IMR-90 (cell line): ENCODE results near the gene P2RX3. TPM values are rescaled to one million over a fixed set of nuclear protein-coding genes. Genes with fewer than 3 reads are reported as not detected.

Experiments
- ATAC-seq: fragments of 200-7000 bp; cut with Tn5 transposase; 2 replicates; pipeline ENCODE4 v1.9.1; 2020; ENCODE audit warnings: low read depth, mild to moderate bottlenecking, moderate library complexity
- BruUV-seq: library from RNA; stranded (reverse); fragments of 400-500 nt; replicated peaks from 2 replicates; lab custom pipeline; 2021; lab: Mats Ljungman, UMichigan
- CTCF ChIA-PET: fragments of 300-600 bp; formaldehyde crosslinking; extraction: SDS; loops from one replicate; lab custom pipeline; 2021; ENCODE audit warnings: antibody characterized with exemption; lab: Yijun Ruan, JAX
- POLR2A ChIA-PET: fragments of 300-600 bp; sonication (Branson Sonifier 250); formaldehyde crosslinking; loops from one replicate; lab custom pipeline; 2022; ENCODE audit warnings: antibody characterized with exemption; ENCODE audit not compliant: unreplicated experiment; lab: Charles Lee
- DNase-seq: peaks from one replicate; pipeline ENCODE4 v3.0.0; 2013
- H2AFZ ChIP-seq: replicated peaks from 2 replicates; pipeline ENCODE3; 2013; ENCODE audit warnings: low read length, mild to moderate bottlenecking; ENCODE audit not compliant: poor library complexity
- H2AK5ac ChIP-seq: 2 replicates; pipeline ENCODE4 v1.6.1; 2013; ENCODE audit warnings: low read depth, low read length, inconsistent platforms
- H2AK9ac ChIP-seq: replicated peaks from 2 replicates; pipeline ENCODE3; 2013; ENCODE audit warnings: mild to moderate bottlenecking, low read depth, low read length, moderate library complexity; ENCODE audit not compliant: poor library complexity
- H2BK120ac ChIP-seq: 2 replicates; pipeline ENCODE4 v1.6.1; 2013; ENCODE audit warnings: low read depth, low read length, inconsistent platforms
- H2BK15ac ChIP-seq: 3 replicates; pipeline ENCODE4 v1.6.1; 2013; ENCODE audit warnings: low read depth, low read length, inconsistent platforms
- H2BK20ac ChIP-seq: 2 replicates; pipeline ENCODE4 v1.6.1; 2013; ENCODE audit warnings: low read depth, mild to moderate bottlenecking, inconsistent platforms, low read length, moderate library complexity
- H2BK5ac ChIP-seq: 2 replicates; pipeline ENCODE4 v1.6.1; 2013; ENCODE audit warnings: mild to moderate bottlenecking, low read depth, low read length, inconsistent platforms; ENCODE audit not compliant: poor library complexity, severe bottlenecking
- H3K14ac ChIP-seq: replicated peaks from 2 replicates; pipeline ENCODE4 v1.6.1; 2013; ENCODE audit warnings: low read depth, low read length, inconsistent platforms
- H3K18ac ChIP-seq: 2 replicates; pipeline ENCODE4 v1.6.1; 2013; ENCODE audit warnings: low read depth, low read length, control low read depth
- H3K23ac ChIP-seq: 2 replicates; pipeline ENCODE4 v1.6.1; 2013; ENCODE audit warnings: low read depth, low read length, inconsistent platforms
- H3K27ac ChIP-seq: 2 replicates; pipeline ENCODE4 v1.5.1; 2013; ENCODE audit warnings: mild to moderate bottlenecking, control low read depth, low read length; ENCODE audit not compliant: insufficient read depth
- H3K27me3 ChIP-seq: 2 replicates; pipeline ENCODE4 v1.6.1; 2013; ENCODE audit warnings: low read length; ENCODE audit not compliant: control insufficient read depth, insufficient read depth
- H3K36me3 ChIP-seq: 2 replicates; pipeline ENCODE4 v1.6.1; 2013; ENCODE audit warnings: low read length, mixed read lengths; ENCODE audit not compliant: control insufficient read depth, insufficient read depth
- H3K4ac ChIP-seq: 2 replicates; pipeline ENCODE4 v1.6.1; 2013; ENCODE audit warnings: low read depth, low read length, inconsistent platforms
- H3K4me1 ChIP-seq: 2 replicates; pipeline ENCODE4 v1.6.1; 2013; ENCODE audit warnings: low read length, mixed read lengths; ENCODE audit not compliant: control insufficient read depth, insufficient read depth
- H3K4me2 ChIP-seq: 2 replicates; pipeline ENCODE4 v1.6.1; 2013; ENCODE audit warnings: low read depth, mild to moderate bottlenecking, control low read depth, low read length, moderate library complexity
- H3K4me3 ChIP-seq: 2 replicates; pipeline ENCODE4 v1.5.1; 2013; ENCODE audit warnings: low read depth, mild to moderate bottlenecking, control low read depth, low read length, moderate library complexity; ENCODE audit not compliant: insufficient read depth
- H3K56ac ChIP-seq: 2 replicates; pipeline ENCODE4 v1.6.1; 2013; ENCODE audit warnings: low read length, inconsistent platforms; ENCODE audit not compliant: insufficient read depth; ENCODE audit errors: extremely low read depth
- H3K79me1 ChIP-seq, 2 experiments: 2 replicates each; pipeline ENCODE4 v1.6.1; 2013; ENCODE audit warnings: low read length in 2 of 2, inconsistent platforms in 1 of 2, low read depth in 1 of 2
- H3K9ac ChIP-seq: 2 replicates; pipeline ENCODE4 v1.6.1; 2013; ENCODE audit warnings: low read depth, low read length, control low read depth
- H3K9me1 ChIP-seq: 2 replicates; pipeline ENCODE4 v1.6.1; 2013; ENCODE audit warnings: low read length, inconsistent platforms; ENCODE audit not compliant: insufficient read depth
- H3K9me3 ChIP-seq: 2 replicates; pipeline ENCODE4 v1.6.1; 2013; ENCODE audit warnings: low read length; ENCODE audit not compliant: control insufficient read depth, insufficient read depth
- H4K20me1 ChIP-seq: 2 replicates; pipeline ENCODE4 v1.6.1; 2013; ENCODE audit warnings: low read length, inconsistent platforms; ENCODE audit not compliant: insufficient read depth
- H4K5ac ChIP-seq: 2 replicates; pipeline ENCODE4 v1.6.1; 2013; ENCODE audit warnings: mild to moderate bottlenecking, low read depth, low read length, control low read depth
- H4K8ac ChIP-seq, 2 experiments: 2 replicates each; pipeline ENCODE4 v1.6.1; 2013; ENCODE audit warnings: low read depth in 2 of 2, low read length in 2 of 2, control low read depth in 1 of 2, inconsistent platforms in 1 of 2
- H4K91ac ChIP-seq: 2 replicates; pipeline ENCODE4 v1.6.1; 2013; ENCODE audit warnings: low read depth, low read length, inconsistent platforms; ENCODE audit not compliant: insufficient read depth
- CEBPB ChIP-seq: IDR thresholded peaks from 2 replicates; pipeline ENCODE4 v1.6.1; 2012; ENCODE audit warnings: low read depth, low read length, improper control_type of control experiment
- CHD1 ChIP-seq: IDR thresholded peaks from 2 replicates; pipeline ENCODE4 v1.6.1; 2012; ENCODE audit warnings: low read depth, low read length, improper control_type of control experiment
- ELK1 ChIP-seq: fragments of 150-350 bp; IDR thresholded peaks from 2 replicates; pipeline ENCODE4 v1.6.1; 2016; ENCODE audit warnings: low read depth, mild to moderate bottlenecking, low read length, moderate library complexity, borderline replicate concordance
- FOS ChIP-seq: fragments of 150-350 bp; IDR thresholded peaks from 2 replicates; pipeline ENCODE4 v1.6.1; 2016; ENCODE audit warnings: low read depth, low read length
- NFE2L2 ChIP-seq: fragments of 150-350 bp; IDR thresholded peaks from 2 replicates; pipeline ENCODE4 v1.6.1; 2016; ENCODE audit warnings: low read depth, mild to moderate bottlenecking, low read length
- POLR2A ChIP-seq: IDR thresholded peaks from 2 replicates; pipeline ENCODE4 v1.6.1; 2012; ENCODE audit warnings: mild to moderate bottlenecking, low read depth, low read length
- RAD21 ChIP-seq: IDR thresholded peaks from 2 replicates; pipeline ENCODE4 v1.6.1; 2012; ENCODE audit warnings: low read length, improper control_type of control experiment
- RCOR1 ChIP-seq: IDR thresholded peaks from 2 replicates; pipeline ENCODE4 v1.6.1; 2012; ENCODE audit warnings: mild to moderate bottlenecking, low read length, improper control_type of control experiment; ENCODE audit not compliant: insufficient replicate concordance
- WGBS, 2 experiments: methylation state at CpG; one replicate each; pipeline versions ENCODE4 v1.1.5 to v1.1.7; 2013; ENCODE audit warnings: missing lambda C conversion rate in 2 of 2; ENCODE audit not compliant: insufficient read length in 1 of 2; ENCODE audit errors: extremely low coverage in 2 of 2; 5-methylcytosine and 5-hydroxymethylcytosine counted together
- dilution Hi-C: fragments of 300-500 bp; cut with HindIII; formaldehyde crosslinking; loops from one replicate; pipeline ENCODE4 v1.14.3; 2018; ENCODE audit warnings: low sequenced_read_pairs; ENCODE audit not compliant: unreplicated experiment
- in situ Hi-C: fragments of 300-500 bp; cut with MboI; formaldehyde crosslinking; loops from 3 replicates; pipeline ENCODE4 v1.14.3; 2019; ENCODE audit warnings: low sequenced_read_pairs, inconsistent platforms, mixed read lengths
- intact Hi-C: fragments of 100-400 bp; cut with micrococcal nuclease; formaldehyde crosslinking; loops from 2 replicates; pipeline ENCODE4 v1.10.0; 2022
- polyA plus RNA-seq, 3 experiments: library from polyadenylated mRNA; depleted of rRNA; stranded (reverse); fragments of >200 nt; gene quantifications; 2 replicates each; pipeline ENCODE4 v1.2.3, GENCODE V29; 2012; ENCODE audit warnings: low replicate concordance in 1 of 3
- total RNA-seq: library from RNA; depleted of rRNA; stranded (reverse); fragments of >200 nt; gene quantifications from 2 replicates; pipeline ENCODE4 v1.2.3, GENCODE V29; 2012
- TF ChIP-seq, protein P1 (sequence below): conservative IDR thresholded peaks from 2 replicates; pipeline ENCODE4 v1.5.1; 2012; ENCODE audit warnings: mild to moderate bottlenecking, low read depth, low read length, improper control_type of control experiment

The P2RX3 gene
- total and polyA plus RNA-seq, 2 of the 4 experiments (the other 2 are of a cell fraction): not detected

GRCh38 chr11:57399972-57400578, 61.9 kb downstream of the P2RX3 start:
- H3K36me3 ChIP-seq: no peaks in the 10 kb centered on the region
- H3K4me2 ChIP-seq: no peak overlapping the region
- no peaks in the 10 kb centered on the region; the same call in 1 of the 2 replicates for H4K20me1 ChIP-seq
- H2AK5ac ChIP-seq: no peak overlapping the region
- H3K23ac ChIP-seq: no peak overlapping the region
- no peak overlapping the region for H3K9ac ChIP-seq
- no peak overlapping the region for H3K27ac ChIP-seq
- ChIA-PET POLR2A (no interaction called here), CTCF (no interaction called here)
- no peak overlapping the region for H3K18ac ChIP-seq
- BruUV-seq: no TSS peak
- no peaks in the 10 kb centered on the region for H3K9me3 ChIP-seq
- dilution Hi-C loops: no loop called here
- WGBS, 2 experiments: no CpG with 5 or more reads among the region's 4 CpGs
- no peak overlapping the region for H3K14ac ChIP-seq
- H3K4me3 ChIP-seq: no peak overlapping the region
- ATAC-seq: no peak
- no peak overlapping the region for H4K8ac ChIP-seq
- H4K5ac ChIP-seq: no peak overlapping the region
- H3K56ac ChIP-seq: no peak overlapping the region
- in situ Hi-C loops: no loop called here
- H2BK5ac ChIP-seq: no peak overlapping the region
- H2BK15ac ChIP-seq: no peak overlapping the region
- no peak overlapping the region for H2AK9ac ChIP-seq
- H3K27me3 ChIP-seq: peaks cover 44% of the 10 kb centered on the region
- no peak overlapping the region for H3K4ac ChIP-seq
- H2AFZ ChIP-seq: no peak overlapping the region
- H2BK20ac ChIP-seq: no peak overlapping the region
- TF ChIP-seq NFE2L2: no peak
- no peak for TF ChIP-seq RAD21
- no peak for TF ChIP-seq CEBPB
- TF ChIP-seq RCOR1: no peak
- TF ChIP-seq POLR2A: no peak
- TF ChIP-seq FOS: no peak
- TF ChIP-seq, protein P1, sequence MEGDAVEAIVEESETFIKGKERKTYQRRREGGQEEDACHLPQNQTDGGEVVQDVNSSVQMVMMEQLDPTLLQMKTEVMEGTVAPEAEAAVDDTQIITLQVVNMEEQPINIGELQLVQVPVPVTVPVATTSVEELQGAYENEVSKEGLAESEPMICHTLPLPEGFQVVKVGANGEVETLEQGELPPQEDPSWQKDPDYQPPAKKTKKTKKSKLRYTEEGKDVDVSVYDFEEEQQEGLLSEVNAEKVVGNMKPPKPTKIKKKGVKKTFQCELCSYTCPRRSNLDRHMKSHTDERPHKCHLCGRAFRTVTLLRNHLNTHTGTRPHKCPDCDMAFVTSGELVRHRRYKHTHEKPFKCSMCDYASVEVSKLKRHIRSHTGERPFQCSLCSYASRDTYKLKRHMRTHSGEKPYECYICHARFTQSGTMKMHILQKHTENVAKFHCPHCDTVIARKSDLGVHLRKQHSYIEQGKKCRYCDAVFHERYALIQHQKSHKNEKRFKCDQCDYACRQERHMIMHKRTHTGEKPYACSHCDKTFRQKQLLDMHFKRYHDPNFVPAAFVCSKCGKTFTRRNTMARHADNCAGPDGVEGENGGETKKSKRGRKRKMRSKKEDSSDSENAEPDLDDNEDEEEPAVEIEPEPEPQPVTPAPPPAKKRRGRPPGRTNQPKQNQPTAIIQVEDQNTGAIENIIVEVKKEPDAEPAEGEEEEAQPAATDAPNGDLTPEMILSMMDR: no peak
- TF ChIP-seq CHD1: no peak
- TF ChIP-seq ELK1: no peak
- no peaks in the 10 kb centered on the region for H3K4me1 ChIP-seq
- no peaks in the 10 kb centered on the region for H3K79me1 ChIP-seq
- no peaks in the 10 kb centered on the region for H3K9me1 ChIP-seq
- DNase-seq: no peak
- no peak overlapping the region for H2BK120ac ChIP-seq
- intact Hi-C loops: no loop called here
- H4K91ac ChIP-seq: no peak overlapping the region
